HG02840 (cell line): ENCODE data around the gene BCL2.

Experiments
- ATAC-seq: cut with Tn5 transposase; IDR thresholded peaks from one replicate; pipeline ENCODE4 v1.9.1; 2021; ENCODE audit warnings: mild to moderate bottlenecking, moderate library complexity, moderate number of reproducible peaks; ENCODE audit not compliant: unreplicated experiment, low FRiP score

BCL2 gene

GRCh38 chr18:63290166-63290820 is 29.3 kb downstream of the BCL2 start:
- ATAC-seq = no peak

DNA sequence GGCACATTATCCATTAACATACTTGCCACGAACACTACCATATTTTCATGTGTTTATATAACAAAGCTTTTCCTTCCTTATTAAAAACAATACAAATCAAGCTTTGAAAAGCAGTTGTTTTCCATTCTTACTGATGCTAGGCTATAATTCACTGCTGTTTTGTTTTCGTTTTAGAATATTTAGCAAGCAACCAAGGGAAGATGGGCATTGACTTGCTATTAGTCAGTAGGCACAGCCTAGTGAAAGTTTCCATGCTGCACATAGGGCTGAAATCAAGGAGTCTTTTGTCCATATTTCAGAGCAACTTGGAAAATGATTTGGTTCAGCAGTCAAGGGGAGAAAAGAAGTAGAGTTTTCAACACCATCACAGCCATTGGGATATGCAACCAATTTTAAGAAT is 31.3 kb downstream of the BCL2 start:
- ATAC-seq = no peak

GRCh38 chr18:63287691-63288220 is 31.8 kb downstream of the BCL2 start:
- no peak for ATAC-seq

DNA sequence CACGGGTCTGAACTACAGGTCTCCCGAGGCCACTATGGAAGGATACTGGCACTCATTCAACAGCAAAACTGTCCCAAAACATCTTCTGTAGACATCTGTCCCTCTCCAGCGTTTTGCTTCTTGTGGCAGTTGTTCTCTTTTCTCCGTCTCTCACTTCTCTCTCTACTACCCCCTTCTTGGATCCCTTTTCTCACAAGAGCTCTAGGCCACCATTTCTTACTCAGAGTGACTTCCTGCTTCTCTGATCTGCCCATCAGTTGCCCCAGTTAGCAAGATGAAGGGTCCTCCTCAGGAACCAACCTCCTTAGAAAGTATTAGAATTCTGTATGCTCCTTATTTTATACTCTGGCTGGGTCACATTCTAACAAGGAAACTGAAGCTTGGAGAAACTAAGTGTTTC is 32.6 kb downstream of the BCL2 start:
- no peak for ATAC-seq

GRCh38 chr18:63284827-63285733 is 34.5 kb downstream of the BCL2 start:
- peak; percentile 93 for ATAC-seq

DNA sequence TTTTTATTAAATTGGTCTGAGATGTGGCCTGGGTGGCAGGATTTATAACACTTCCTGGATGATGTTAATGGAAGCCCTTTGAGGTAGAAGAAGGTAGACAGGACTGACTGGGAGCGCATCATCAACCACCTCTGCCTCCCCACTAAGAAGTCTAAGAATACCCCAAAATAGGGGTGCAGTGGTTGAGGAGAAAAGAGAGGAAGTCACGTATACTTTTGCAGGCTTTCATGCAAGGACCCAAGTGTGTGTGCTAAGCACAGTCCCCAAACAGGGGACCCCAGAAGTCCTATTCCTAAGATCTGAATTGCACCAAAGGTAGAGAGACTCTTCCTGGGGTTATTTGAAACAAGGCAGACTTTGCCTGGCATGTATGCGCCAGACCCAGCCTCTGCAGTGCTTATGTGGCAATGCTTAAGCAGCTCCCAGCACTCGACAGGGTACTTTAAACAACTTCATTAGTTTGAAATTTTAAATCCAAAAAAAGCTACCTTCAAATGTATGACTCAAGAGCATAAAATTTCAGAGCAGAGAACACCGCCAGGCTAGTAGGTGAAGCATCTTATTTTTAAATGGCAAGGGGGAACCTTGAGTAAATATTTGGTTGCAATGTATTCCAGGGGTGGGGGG is 35.3 kb downstream of the BCL2 start:
- ATAC-seq = no peak

GRCh38 chr18:63283305-63284094 is 36.1 kb downstream of the BCL2 start:
- no peak for ATAC-seq

- ATAC-seq = no peak
These were observed 36.8 kb downstream of the BCL2 start for GRCh38 chr18:63282793-63283192.

DNA sequence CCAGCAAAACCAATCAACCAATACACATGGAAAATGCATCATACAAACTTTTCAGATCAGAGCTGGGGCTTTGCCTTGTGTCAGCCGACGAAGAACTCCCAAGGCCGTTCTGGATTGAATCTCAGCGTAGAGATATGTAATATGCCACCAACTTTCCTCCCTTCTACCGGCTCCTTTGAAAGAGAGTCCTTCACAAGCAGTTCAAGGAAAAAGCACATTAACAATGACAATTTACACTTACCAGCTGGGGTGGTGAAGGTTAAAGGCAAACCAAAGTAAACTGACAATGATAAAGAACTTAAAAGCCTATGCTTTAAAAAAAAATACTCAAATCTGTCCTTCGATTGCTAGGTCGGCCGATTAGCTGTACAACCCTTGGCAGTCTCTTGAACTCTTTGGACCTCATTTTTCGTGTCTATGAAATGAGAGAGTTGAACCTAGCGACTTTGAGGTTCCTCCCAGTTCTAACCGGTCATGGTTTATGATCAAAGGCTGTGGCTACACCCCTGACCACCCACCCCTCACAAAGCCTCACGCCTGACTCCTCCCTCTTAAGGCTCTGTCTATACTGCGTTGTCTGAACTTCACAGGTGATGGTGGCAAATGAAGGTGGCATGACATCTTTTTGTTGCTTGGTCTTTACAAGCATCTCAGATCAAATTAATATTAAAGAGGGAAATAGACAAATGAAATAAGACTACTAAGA is 46.2 kb downstream of the BCL2 start:
- no peak for ATAC-seq

- no peak for ATAC-seq
These were observed 46.9 kb downstream of the BCL2 start for GRCh38 chr18:63272638-63273037.

GRCh38 chr18:63271881-63272299 is 47.7 kb downstream of the BCL2 start:
- no peak for ATAC-seq

DNA sequence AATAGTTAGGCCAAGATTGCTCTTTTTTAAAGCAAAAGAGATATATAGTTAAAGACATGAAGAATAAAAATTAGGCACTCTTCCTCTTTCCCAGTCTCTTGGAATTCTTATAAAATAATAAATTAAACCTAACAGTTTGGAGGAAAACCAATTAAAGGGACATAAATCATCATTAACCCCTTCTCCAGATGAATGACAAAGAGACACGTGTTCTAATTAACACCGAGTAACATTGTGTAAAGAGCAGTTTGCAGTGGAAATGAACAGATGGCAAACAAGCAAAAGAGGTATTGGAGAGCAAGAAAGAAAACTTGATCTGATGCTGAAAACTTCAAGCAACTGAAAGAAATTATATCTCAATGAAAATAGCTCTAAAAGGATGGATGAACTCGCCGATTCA is 48.4 kb downstream of the BCL2 start:
- ATAC-seq = no peak

DNA sequence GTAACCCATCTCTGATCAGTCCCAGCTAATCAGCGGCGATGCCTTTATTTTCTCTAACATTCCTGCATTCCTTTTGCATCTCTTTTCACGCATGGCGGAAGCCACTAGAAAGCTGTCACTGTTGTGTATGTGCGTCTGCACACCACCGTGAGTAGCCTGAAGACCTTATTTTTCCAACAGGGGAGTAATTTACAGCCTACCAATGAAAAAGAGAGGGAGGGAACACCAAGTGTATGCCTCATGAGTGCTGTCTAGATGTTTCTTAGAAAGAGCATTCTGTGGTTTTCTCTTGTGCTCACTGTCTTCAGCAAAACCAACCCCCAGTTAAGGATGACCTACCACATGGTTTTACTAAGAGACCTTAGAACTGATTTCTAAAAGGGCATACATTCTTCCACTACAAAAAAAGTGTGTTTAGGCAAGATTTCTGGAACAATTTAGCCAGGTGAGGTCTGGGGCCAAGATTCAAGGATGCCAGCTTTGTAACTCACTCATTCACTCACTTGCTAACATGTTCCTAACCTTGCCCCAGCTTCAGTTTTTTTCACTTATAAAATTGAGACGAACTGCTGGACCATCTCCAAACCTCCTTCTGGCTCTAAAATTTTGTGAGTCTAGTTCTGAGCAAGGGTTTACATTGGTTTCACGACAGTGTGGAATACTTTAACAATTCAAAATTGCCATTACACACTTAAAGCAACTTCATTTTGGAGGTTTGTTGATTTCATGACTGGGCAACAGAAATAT is 51.4 kb downstream of the BCL2 start:
- no peak for ATAC-seq

GRCh38 chr18:63266888-63267790 is 52.4 kb downstream of the BCL2 start:
- no peak for ATAC-seq

GRCh38 chr18:63265326-63265725 is 54.2 kb downstream of the BCL2 start:
- ATAC-seq = no peak

- ATAC-seq = no peak
These were observed 54.7 kb downstream of the BCL2 start for GRCh38 chr18:63264871-63265270.

GRCh38 chr18:63263444-63263843 is 56.1 kb downstream of the BCL2 start:
- no peak for ATAC-seq
